ENCODE data around the gene MAB21L2. TPM values are rescaled to one million over a fixed set of nuclear protein-coding genes. Genes with fewer than 3 reads are reported as not detected.

The MAB21L2 gene
- total and polyA plus RNA-seq, 2 of the 13 experiments (the other 11 are each of a cell fraction or from before 2014, with no cell fraction given) = not detected

- Histone ChIP-seq H3K9me3 (ENCODE audit: low read length) (no peaks in the 10 kb centered on the region), H3K27me3 (ENCODE audit: control insufficient read depth in 1 of 2, insufficient read depth in 2 of 2, low read length in 2 of 2) (no peaks in the 10 kb centered on the region), H4K20me1 (ENCODE audit: insufficient read depth, low read length) (no peaks in the 10 kb centered on the region), H3K79me2 (ENCODE audit: insufficient read depth, low read length) (no peaks in the 10 kb centered on the region), H3K36me3 (replicated peaks in 1 of 2; ENCODE audit: control insufficient read depth in 1 of 2, insufficient read depth in 2 of 2, low read length in 2 of 2) (no peaks in the 10 kb centered on the region), H3K4me2 (ENCODE audit: low read depth, low read length) (no peak overlapping the region), H3K4me1 (ENCODE audit: insufficient read depth, low read length) (peaks cover 12% of the 10 kb centered on the region), H3K27ac (ENCODE audit: extremely low read length, insufficient read depth, low read length) (no peak overlapping the region), H3K9ac (ENCODE audit: insufficient read depth, low read depth, low read length) (no peak overlapping the region), H2AFZ (ENCODE audit: low read length) (no peak overlapping the region), H3K4me3 (replicated peaks in 1 of 3; ENCODE audit: insufficient read depth in 1 of 3, low read depth in 2 of 3, low read length in 3 of 3) (no peak overlapping the region)
- ChIA-PET POLR2A (no interaction called here), CTCF (ENCODE audit: low intra/inter-chr PET ratio, low total read pairs) (no interaction called here)
- BruUV-seq (replicated peaks) = no TSS peak
- ATAC-seq (no peak), DNase-seq (ENCODE audit: low spot score) (no peak), FAIRE-seq (no peak)
- in situ Hi-C loops (cut with HindIII; ENCODE audit: extremely low pct_ligation_motif_present, low pct_unique_long_range_greater_than_20kb) = no loop called here
- intact Hi-C loops (cut with micrococcal nuclease; ENCODE audit: unreplicated experiment) = no loop called here
- TF ChIP-seq BCL3 (CRISPR knock-in tag; IDR thresholded peaks at IDR 0.05) (no peak), ETV6 (CRISPR knock-in tag; conservative IDR thresholded peaks at IDR 0.05) (no peak), ZBTB42 (CRISPR knock-in tag; IDR thresholded peaks at IDR 0.05) (no peak), ZNF354B (CRISPR knock-in tag; IDR thresholded peaks at IDR 0.05) (no peak), GATA4 (IDR thresholded peaks at IDR 0.05; ENCODE audit: borderline replicate concordance, low read depth) (no peak), YEATS4 (CRISPR knock-in tag; IDR thresholded peaks at IDR 0.05; ENCODE audit: borderline replicate concordance) (no peak), FIP1L1 (IDR thresholded peaks at IDR 0.05; ENCODE audit: borderline replicate concordance, insufficient read depth, low read depth, low read length) (no peak), ZNF678 (CRISPR knock-in tag; IDR thresholded peaks at IDR 0.05) (no peak), PHF20 (CRISPR knock-in tag; IDR thresholded peaks at IDR 0.05) (no peak), SP5 (CRISPR knock-in tag; IDR thresholded peaks at IDR 0.05; ENCODE audit: borderline replicate concordance, low read depth) (no peak), TFAP4 (IDR thresholded peaks at IDR 0.05; ENCODE audit: borderline replicate concordance, low read depth) (no peak), ZSCAN29 (CRISPR knock-in tag; conservative IDR thresholded peaks at IDR 0.05) (no peak), MAFF (IDR thresholded peaks at IDR 0.05; ENCODE audit: low read depth, low read length) (no peak), CENPT (CRISPR knock-in tag; IDR thresholded peaks at IDR 0.05; ENCODE audit: low read depth) (no peak), NR1H2 (CRISPR knock-in tag; IDR thresholded peaks at IDR 0.05; ENCODE audit: borderline replicate concordance, low read depth) (no peak), ZMYM2 (CRISPR knock-in tag; IDR thresholded peaks at IDR 0.05) (no peak), CREBL2 (CRISPR knock-in tag; IDR thresholded peaks at IDR 0.05; ENCODE audit: borderline replicate concordance) (no peak), ATM (IDR thresholded peaks at IDR 0.05; ENCODE audit: borderline replicate concordance) (no peak)
- TF ChIP-seq, protein P1, sequence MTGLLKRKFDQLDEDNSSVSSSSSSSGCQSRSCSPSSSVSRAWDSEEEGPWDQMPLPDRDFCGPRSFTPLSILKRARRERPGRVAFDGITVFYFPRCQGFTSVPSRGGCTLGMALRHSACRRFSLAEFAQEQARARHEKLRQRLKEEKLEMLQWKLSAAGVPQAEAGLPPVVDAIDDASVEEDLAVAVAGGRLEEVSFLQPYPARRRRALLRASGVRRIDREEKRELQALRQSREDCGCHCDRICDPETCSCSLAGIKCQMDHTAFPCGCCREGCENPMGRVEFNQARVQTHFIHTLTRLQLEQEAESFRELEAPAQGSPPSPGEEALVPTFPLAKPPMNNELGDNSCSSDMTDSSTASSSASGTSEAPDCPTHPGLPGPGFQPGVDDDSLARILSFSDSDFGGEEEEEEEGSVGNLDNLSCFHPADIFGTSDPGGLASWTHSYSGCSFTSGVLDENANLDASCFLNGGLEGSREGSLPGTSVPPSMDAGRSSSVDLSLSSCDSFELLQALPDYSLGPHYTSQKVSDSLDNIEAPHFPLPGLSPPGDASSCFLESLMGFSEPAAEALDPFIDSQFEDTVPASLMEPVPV (CRISPR knock-in tag; IDR thresholded peaks at IDR 0.05) = no peak
- 98% methylated on average over 2 of the region's 2 CpGs for WGBS (ENCODE audit: low lambda C conversion rate)
Measured at GRCh38 chr4:150561143-150561737, 20.7 kb upstream of the MAB21L2 start.

Data from HepG2 (cell line).